ENCODE measurements around the gene SLC38A3.
A peak's percentile ranks its signal among the peaks of the same experiment; 100 is the strongest.

SLC38A3 gene

GRCh38 chr3:50165910-50166538 is 39.0 kb upstream of the SLC38A3 start:
- peak overlapping the region; percentile 7 for H3K4me3 ChIP-seq (ENCODE audit: low read length)
- TF ChIP-seq CTCF (IDR thresholded peaks at IDR 0.05; ENCODE audit: insufficient read depth, low read depth, low read length, missing control alignments), result no peak
- no peak for DNase-seq (ENCODE audit: low read depth)

GRCh38 chr3:50166620-50167019 is 38.5 kb upstream of the SLC38A3 start:
- H3K4me3 ChIP-seq (ENCODE audit: low read length), result peak overlapping the region; percentile 17
- no peak for DNase-seq (ENCODE audit: low read depth)
- no peak for TF ChIP-seq CTCF (IDR thresholded peaks at IDR 0.05; ENCODE audit: insufficient read depth, low read depth, low read length, missing control alignments)

GRCh38 chr3:50167069-50167840 is 37.8 kb upstream of the SLC38A3 start:
- peak; percentile 84 for DNase-seq (ENCODE audit: low read depth)
- H3K4me3 ChIP-seq (ENCODE audit: low read length), result peak overlapping the region; percentile 17
- no peak for TF ChIP-seq CTCF (IDR thresholded peaks at IDR 0.05; ENCODE audit: insufficient read depth, low read depth, low read length, missing control alignments)

- no peak for TF ChIP-seq CTCF (IDR thresholded peaks at IDR 0.05; ENCODE audit: insufficient read depth, low read depth, low read length, missing control alignments)
- no peak for DNase-seq (ENCODE audit: low read depth)
- no peak overlapping the region for H3K4me3 ChIP-seq (ENCODE audit: low read length)
Measured at GRCh38 chr3:50167841-50168209, 37.2 kb upstream of the SLC38A3 start.

- no peak for TF ChIP-seq CTCF (IDR thresholded peaks at IDR 0.05; ENCODE audit: insufficient read depth, low read depth, low read length, missing control alignments)
- no peak for DNase-seq (ENCODE audit: low read depth)
- H3K4me3 ChIP-seq (ENCODE audit: low read length), result no peak overlapping the region
Measured at GRCh38 chr3:50168388-50168787, 36.7 kb upstream of the SLC38A3 start.

- DNase-seq (ENCODE audit: low read depth), result no peak
- H3K4me3 ChIP-seq (ENCODE audit: low read length), result no peak overlapping the region
- no peak for TF ChIP-seq CTCF (IDR thresholded peaks at IDR 0.05; ENCODE audit: insufficient read depth, low read depth, low read length, missing control alignments)
Measured at GRCh38 chr3:50168791-50169190, 36.3 kb upstream of the SLC38A3 start.
